ENCODE measurements around the gene PEX10.

DNA sequence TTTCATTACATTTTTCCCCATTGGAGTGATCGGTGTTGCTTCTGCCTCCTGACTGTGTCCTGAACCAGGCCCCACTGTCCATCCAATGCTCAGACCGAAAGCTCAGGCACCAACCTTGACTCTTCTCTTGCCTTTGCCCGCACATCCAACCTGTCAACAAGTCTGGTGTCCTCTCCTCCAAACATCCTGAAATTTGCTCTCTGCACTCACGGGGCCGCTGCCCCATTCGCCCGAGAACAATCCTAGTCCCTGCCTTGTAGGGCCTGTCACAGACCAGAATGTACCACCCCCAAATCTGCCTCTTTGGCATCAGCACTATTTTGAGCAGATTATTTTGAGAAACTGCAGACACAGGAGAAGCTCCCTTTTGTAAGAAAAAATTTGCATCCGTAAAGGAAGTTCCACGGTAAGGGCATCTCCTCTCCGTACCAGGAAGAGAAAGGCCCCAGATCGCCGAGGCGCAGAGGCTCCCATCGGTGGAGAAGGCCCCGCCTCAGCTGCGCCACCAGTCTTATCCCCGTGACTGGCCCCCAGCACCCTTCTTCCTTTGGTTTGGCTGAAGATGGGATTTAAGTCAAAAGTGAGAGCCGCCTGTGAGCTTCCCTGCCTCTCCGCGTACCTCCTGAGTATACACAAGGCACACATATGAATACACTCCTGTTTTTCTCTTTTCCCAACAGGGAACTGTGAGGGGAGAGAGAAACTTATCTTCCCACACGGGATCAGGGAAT is 28.1 kb downstream of the PEX10 start:
- TF ChIP-seq GATA2 (IDR thresholded peaks at IDR 0.05; ENCODE audit: low read depth, low read length) (no peak), GATA3 (IDR thresholded peaks at IDR 0.05; ENCODE audit: low read depth, low read length) (no peak)

Data from SH-SY5Y (cell line).